GM12892 (cell line): ENCODE data around the gene UBE2E1.

Experiments used
- POLR2A ChIP-seq: IDR thresholded peaks from 2 replicates; pipeline ENCODE4 v1.6.1; 2011; ENCODE audit warnings: low read depth, low read length, control low read depth
- POLR2AphosphoS5 ChIP-seq: IDR thresholded peaks from 2 replicates; pipeline ENCODE4 v1.6.1; 2011; ENCODE audit warnings: low read depth, low read length, control low read depth
- TAF1 ChIP-seq: IDR thresholded peaks from 2 replicates; pipeline ENCODE4 v1.6.1; 2011; ENCODE audit warnings: low read depth, mild to moderate bottlenecking, control low read depth, low read length, borderline replicate concordance

DNA sequence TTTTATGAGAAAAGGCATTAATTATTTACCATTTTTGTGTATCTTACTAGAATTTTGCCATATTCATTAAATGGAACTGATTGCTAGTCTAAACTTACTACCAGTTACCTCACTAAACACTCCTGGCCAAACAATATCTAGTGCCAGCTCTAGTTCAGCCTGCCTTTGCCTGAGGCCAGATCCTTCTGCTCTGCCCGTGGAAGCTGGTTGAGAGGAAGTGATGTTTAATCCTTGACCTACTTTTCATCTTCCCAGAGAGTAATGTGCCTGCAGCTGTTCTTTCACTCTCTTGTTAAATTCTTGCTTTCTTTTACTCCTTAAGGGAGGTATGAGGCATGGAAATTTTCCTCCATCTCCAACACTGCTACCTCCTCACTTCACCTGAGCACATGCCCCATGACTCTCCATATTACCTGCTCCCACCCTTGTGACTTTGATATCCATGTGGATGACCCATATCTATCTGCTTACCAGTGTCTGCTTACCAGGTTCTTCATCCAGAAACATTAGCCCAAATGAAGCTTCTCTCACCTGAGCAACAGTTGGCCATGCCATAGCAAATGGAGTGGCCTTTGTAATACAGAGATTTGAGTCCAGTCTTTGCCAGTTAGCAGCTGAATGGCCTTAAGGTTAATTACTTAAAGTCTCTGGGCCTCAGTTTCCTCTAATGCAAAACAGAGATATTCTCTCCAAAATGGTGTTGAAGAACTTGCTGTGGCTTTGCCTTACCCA lies 53.4 kb downstream of the UBE2E1 start:
- TF ChIP-seq POLR2AphosphoS5 (no peak), POLR2A (no peak), TAF1 (no peak)
